Mesothelial cell of epicardium (in vitro differentiated cells): Measurements from ENCODE around the gene LRRC8C. TPM values are rescaled to one million over a fixed set of nuclear protein-coding genes. Genes with fewer than 3 reads are reported as not detected.

Experiments used
- DNase-seq, 2 experiments: peaks; one replicate each; pipeline ENCODE4 v3.0.0; 2021; ENCODE audit warnings: low spot score in 2 of 2; ENCODE audit not compliant: unreplicated experiment in 2 of 2
- H3K27ac Mint-ChIP-seq: 2 replicates; pipeline ENCODE4 v1.8.0; 2021; ENCODE audit warnings: mixed read lengths
- H3K27me3 Mint-ChIP-seq: 2 replicates; pipeline ENCODE4 v1.8.0; 2021; ENCODE audit warnings: low read depth, mixed read lengths
- H3K36me3 Mint-ChIP-seq: 2 replicates; pipeline ENCODE4 v1.8.0; 2021; ENCODE audit warnings: mixed read lengths
- H3K4me1 Mint-ChIP-seq: 2 replicates; pipeline ENCODE4 v1.8.0; 2021; ENCODE audit warnings: mixed read lengths
- H3K4me3 Mint-ChIP-seq: 2 replicates; pipeline ENCODE4 v1.8.0; 2021; ENCODE audit warnings: mild to moderate bottlenecking, moderate library complexity, mixed read lengths
- H3K9me3 Mint-ChIP-seq: 2 replicates; pipeline ENCODE4 v1.8.0; 2021; ENCODE audit warnings: mixed read lengths
- CTCF ChIP-seq: fragments of 200-600 bp; sonication (generic); IDR thresholded peaks from one replicate; pipeline ENCODE4 v1.5.0; 2021; ENCODE audit warnings: antibody characterized with exemption; ENCODE audit not compliant: unreplicated experiment
- total RNA-seq: library from RNA; stranded (reverse); gene quantifications from 3 replicates; pipeline ENCODE4 v1.2.1, GENCODE V29; 2021

Gene LRRC8C
- total RNA-seq, 1 donor from 2014 or later: 1.3 TPM

- Mint-ChIP-seq H3K4me3 (no peak overlapping the region), H3K27ac (no peak overlapping the region), H3K27me3 (peaks cover 15% of the 10 kb centered on the region), H3K4me1 (peaks cover 2% of the 10 kb centered on the region), H3K36me3 (no peaks in the 10 kb centered on the region), H3K9me3 (no peaks in the 10 kb centered on the region)
- DNase-seq: no peak
- TF ChIP-seq CTCF: no peak
These were observed 106.9 kb downstream of the LRRC8C start for GRCh38 chr1:89739844-89740216.

GRCh38 chr1:89743788-89744187 lies 110.9 kb downstream of the LRRC8C start:
- Mint-ChIP-seq H3K9me3 (no peaks in the 10 kb centered on the region), H3K27me3 (peaks cover 21% of the 10 kb centered on the region), H3K27ac (no peak overlapping the region), H3K4me1 (no peaks in the 10 kb centered on the region), H3K4me3 (no peak overlapping the region), H3K36me3 (no peaks in the 10 kb centered on the region)
- DNase-seq: no peak
- TF ChIP-seq CTCF: no peak

- Mint-ChIP-seq H3K9me3 (no peaks in the 10 kb centered on the region), H3K4me3 (no peak overlapping the region), H3K4me1 (no peaks in the 10 kb centered on the region), H3K36me3 (no peaks in the 10 kb centered on the region), H3K27me3 (peaks cover 21% of the 10 kb centered on the region), H3K27ac (no peak overlapping the region)
- no peak for TF ChIP-seq CTCF
- no peak for DNase-seq
These were observed 113.7 kb downstream of the LRRC8C start for GRCh38 chr1:89746424-89747149.

GRCh38 chr1:89753761-89754160 lies 120.8 kb downstream of the LRRC8C start:
- TF ChIP-seq CTCF: no peak
- Mint-ChIP-seq H3K9me3 (no peaks in the 10 kb centered on the region), H3K4me1 (peaks cover 12% of the 10 kb centered on the region), H3K36me3 (no peaks in the 10 kb centered on the region), H3K27ac (no peak overlapping the region), H3K27me3 (no peaks in the 10 kb centered on the region), H3K4me3 (no peak overlapping the region)
- no peak for DNase-seq

- no peaks in the 10 kb centered on the region for H3K36me3 Mint-ChIP-seq
- H3K27me3 Mint-ChIP-seq: no peaks in the 10 kb centered on the region
- H3K4me3 Mint-ChIP-seq: no peak overlapping the region
- no peak for DNase-seq
- H3K4me1 Mint-ChIP-seq: peaks cover 12% of the 10 kb centered on the region
- H3K27ac Mint-ChIP-seq: no peak overlapping the region
- TF ChIP-seq CTCF: no peak
- H3K9me3 Mint-ChIP-seq: no peaks in the 10 kb centered on the region
These were observed 121.6 kb downstream of the LRRC8C start for GRCh38 chr1:89754518-89754917.
